GM03348 (cell line): ENCODE data around the gene GRIP1.

Experiments
- DNase-seq: peaks from one replicate; pipeline ENCODE4 v3.0.0; 2012; ENCODE audit warnings: low spot score

The GRIP1 gene

DNA sequence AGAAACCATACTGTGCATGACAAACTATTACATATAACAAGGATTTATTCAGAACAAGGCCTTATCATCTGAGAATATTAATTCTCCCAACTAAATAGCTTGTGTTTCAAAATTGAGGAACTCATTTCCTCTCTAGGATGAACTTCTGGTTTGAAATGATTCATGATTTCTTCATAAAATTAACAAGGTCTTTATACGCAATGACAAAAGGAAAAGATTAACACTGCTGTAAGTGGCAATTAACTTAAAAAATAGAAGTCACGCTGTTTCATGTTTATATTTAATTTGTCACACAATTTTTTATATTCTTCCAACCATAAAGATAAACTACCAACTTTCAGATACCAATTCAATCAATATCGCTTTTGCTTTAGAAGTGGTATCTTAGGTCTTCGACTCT is 80.8 kb downstream of the GRIP1 start:
- DNase-seq, result no peak

DNA sequence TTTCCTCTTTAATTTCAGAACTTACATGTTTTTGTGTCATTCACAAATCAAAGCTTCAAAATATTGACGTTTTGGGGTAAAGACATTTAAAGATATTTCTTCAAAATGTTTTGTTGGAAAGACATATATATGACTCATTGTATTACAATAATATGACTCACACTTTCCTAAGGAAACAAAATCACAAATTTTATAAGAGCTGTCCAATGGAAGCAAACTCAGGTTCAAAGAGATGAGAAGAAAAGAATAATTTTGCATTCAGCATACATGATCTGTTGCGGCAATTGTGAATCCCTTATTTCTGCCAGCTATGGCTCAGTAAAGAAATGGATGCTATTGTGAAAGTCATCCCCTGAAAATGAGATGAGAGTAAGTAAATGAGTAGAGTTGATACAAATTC is 82.7 kb downstream of the GRIP1 start:
- no peak for DNase-seq

DNA sequence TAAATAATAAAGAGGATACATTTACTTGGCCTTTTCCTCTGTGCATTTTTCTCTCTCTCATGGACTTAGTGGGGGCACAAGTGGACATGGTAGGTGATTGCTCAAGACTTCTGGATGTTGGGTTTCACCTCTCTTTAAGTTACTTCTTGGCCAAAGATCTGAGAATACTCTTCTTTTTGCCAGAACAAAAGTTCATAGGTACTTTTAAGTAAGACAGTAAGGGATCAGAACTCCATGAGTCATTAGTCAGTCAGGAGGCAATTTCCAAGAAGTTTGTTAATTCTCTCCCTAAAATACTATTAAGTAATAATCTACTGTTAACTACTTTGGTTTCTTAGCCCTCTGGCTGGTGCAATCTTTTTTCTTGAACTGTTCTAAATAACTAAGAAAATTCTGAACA is 84.2 kb downstream of the GRIP1 start:
- no peak for DNase-seq

DNA sequence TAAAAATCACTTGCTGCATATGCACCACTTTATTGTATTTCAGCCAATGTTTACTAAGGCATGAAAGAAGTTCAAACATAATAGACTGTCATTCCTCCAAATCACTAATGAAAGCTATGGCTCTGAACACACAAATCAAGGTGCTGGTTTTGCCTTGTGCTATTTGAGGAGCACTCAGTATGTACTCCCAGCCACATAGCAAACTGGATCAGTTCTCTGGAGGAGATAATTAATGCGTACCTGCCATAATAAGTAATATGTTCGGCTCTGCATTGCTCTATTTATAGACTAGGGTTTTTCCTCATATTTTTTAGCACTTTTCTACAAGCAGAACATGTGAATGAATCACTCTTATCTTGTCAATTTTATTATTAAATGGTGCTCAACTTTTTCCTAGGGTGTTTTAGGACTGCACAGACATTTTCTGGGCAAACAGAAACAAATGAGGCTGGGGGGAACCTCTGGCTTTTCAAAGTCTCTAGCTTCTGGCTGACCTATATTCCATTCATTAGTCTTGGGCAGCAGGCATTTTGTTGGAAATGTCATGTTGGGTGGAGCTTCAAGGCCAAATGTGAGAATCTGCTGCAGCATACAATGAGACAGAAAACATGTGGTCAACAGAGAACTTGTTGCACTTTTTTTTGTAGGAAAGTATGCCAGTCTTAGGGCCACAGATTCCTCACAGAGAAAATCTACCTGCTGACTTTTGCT is 88.4 kb downstream of the GRIP1 start:
- DNase-seq, result no peak

DNA sequence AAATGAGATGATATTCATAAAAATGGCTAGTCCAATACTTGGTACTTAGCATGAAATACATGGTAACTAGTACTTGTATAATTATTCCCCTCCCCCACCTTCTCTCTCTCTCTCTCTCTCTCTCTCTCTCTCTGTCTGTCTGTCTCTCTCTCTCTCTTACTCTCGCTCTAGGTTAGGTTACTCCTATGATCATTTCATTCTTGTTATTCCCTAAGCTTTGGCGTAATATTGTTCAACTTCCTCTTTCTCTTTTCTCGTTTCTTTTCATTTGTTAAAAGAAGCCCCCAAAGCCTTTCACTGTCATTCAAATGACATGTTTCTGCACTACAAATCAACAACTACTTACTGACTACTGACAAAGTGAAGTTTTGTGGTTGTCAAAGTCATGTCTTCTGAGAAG is 89.8 kb downstream of the GRIP1 start:
- DNase-seq, result no peak

DNA sequence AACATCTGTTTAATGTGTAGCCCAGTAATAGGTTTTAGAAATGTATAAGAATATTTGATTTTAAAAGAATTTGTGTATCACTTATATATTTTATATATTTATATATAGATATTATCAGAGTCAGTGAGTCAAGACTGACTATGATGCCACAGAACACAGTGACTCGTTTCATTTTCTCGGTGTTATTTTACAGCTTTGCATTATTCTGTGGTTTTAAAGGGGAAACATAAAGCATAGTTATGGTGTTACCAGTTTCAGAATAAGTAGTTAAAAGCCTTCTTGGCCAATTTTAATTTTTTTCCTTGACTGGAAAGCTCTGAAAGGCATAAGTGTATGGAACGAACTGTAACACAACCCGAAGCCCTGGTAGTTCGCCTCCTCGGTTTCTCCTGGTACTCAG is 91.0 kb downstream of the GRIP1 start:
- no peak for DNase-seq

DNA sequence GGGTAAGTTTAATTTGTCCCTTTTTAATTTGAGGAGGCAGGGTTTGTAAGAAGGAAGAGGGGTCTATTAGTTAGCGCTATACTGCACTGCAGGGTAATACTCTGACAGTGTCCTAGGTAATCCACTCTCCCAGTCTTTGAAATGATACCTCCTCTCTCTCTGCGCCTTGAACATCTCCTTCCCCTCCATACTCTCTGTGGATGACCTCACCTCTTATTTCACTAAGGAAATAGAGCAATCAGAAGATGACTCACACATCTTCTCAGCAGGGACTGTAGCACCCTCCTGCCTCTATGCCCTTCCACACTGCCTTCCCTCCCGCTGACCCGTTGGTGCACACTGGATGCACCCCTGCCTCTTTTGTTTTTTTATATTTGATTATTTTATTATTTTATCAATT is 94.2 kb downstream of the GRIP1 start:
- DNase-seq, result no peak

DNA sequence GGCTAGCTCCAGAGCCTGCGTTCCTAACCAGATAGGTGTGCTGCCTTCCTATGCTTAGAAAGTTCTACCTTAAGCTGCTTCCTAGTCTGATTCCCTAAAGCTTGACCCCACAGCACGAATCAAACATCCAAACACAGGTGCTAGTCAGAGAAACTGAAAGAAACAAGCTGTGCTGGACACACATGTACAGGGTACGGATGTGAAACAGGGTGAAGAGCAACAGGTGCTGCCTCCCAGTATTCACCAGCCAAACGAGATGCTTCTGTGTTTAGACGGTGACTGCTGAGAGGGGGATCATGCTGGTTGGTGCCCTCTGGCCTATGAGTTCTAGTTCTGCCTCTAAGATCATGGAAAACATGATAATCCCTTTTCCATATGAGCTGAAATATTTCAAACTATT is 105.3 kb downstream of the GRIP1 start:
- no peak for DNase-seq

DNA sequence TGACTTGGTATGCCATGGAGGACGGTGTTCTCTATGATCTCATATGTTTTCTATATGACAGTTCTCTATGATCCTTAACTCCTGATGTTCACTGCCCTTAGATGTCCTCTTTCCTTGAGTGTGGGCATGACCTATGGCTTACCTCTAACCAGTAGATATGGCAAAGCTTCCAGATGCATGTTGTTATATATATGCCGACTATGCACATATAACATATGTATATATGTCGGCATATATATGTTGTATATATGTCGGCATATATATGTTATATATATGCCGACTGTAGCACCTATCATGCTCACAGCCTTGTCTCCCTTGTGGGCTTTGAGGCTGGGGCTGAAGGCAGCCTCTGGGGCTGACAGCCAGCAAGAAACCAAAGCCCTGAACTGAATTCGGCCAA is 106.0 kb downstream of the GRIP1 start:
- no peak for DNase-seq

DNA sequence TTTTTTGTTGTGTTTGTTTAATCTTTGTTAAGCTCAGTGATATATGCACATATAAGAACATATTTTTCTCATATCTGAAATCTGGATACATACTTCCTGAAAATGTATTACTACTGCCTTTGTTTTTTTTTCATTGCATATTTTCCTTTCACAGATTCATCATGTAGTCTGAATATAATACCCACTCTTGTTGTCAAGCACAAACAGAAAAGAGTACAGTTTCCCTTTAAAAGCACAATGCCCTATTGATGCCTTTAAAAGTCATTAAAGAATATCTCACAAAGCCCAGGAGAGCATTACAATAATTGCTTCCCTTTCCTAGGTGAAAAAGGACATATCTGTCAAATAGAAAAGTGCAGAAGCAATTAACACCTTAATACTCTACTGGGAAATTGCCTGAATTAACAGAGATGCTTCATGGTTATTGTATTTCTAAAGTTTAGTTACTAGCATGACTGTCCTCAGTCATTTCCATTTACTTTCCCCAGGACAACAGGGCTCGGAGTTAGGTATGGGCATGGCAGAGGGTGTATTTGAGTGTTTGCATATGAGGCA is 107.4 kb downstream of the GRIP1 start:
- DNase-seq, result no peak

DNA sequence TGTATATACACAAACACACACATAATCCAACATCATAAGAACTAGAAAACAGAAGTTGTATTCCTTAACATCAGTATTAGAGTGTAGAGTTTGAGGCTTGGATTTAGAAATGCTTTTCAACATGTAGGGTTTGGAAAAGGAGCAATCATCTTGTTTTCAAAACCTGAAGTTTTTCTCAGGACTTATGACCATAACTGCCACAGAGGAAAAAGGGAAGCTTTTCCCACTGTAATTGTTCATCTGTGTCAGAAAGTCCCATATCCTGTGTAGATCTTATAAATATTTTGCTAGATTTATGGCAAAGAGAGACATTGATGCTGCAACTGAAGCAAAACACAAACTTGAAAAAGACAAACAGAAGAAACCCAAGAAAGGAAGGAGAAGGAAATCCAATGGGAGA is 115.7 kb downstream of the GRIP1 start:
- DNase-seq, result no peak

DNA sequence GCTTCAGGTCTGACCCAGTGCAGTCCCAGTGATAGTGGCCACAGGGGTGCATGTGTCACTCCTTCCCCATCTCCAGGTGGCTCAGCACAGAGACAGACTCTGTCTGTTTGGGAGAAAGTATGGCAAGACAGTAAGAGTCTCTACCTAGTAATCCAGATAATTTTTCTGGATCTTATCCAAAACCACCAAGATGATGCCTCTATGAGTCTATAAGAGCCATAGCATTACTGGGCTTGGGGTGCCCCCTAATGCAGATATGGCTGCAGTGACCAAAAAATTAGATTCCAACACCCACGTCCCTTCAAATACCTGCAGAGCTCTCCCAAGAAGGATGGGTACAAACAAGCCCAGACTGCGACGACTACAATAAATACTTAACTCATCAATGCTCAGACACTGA is 123.8 kb downstream of the GRIP1 start:
- DNase-seq, result no peak

DNA sequence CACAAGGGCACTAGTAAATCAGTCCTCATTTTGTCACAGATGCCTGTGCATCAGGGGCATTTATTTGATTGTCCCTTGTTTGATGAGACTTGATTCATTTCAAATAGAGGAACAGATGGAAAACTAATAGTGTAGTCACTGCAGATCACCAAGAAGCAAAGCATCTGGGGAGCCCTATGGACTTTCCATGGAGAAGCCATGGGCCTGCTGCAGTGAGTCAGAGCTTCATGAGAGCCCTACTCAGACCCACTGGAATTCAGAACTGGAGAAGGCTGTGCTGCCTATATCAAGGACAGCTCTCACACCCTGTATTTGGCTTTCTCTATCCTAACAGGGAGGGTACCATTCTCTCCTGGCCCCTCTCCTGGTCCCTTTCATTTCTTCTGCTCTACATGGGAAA is 126.2 kb downstream of the GRIP1 start:
- DNase-seq, result no peak

DNA sequence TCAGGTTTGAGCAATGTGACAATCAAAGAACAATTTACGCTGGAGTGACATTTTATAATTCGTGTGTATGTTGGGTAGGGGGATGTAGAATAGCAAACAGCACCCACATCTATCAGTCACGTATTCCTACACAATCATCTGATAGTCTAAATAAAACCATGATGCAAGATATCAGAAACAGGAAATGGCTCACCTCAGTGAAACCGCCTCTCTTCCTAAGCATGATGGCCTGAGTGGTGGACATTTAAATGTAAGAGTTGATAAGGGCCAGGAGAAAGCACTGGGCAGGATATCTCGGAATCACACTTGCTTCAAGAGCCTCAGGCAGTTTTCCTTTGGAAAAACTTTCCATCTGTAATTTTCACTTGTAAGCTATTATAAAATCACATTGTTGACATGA is 128.2 kb downstream of the GRIP1 start:
- no peak for DNase-seq

DNA sequence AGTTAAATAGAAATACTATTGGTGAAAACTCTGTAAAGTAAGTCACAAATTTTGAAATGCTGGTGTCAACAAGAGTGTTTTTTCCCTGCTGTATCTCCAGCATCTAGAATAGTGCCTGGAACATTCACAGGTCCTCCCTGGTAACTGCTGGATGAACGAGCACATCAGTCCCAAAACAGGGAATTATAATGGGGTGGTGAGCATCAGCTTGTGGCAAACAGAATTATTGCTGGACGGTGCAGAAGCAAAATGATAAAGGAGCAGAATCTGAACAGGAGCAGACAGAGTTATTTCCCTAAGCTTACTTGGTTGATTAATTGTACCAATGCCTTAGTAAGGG is 129.9 kb downstream of the GRIP1 start:
- no peak for DNase-seq

DNA sequence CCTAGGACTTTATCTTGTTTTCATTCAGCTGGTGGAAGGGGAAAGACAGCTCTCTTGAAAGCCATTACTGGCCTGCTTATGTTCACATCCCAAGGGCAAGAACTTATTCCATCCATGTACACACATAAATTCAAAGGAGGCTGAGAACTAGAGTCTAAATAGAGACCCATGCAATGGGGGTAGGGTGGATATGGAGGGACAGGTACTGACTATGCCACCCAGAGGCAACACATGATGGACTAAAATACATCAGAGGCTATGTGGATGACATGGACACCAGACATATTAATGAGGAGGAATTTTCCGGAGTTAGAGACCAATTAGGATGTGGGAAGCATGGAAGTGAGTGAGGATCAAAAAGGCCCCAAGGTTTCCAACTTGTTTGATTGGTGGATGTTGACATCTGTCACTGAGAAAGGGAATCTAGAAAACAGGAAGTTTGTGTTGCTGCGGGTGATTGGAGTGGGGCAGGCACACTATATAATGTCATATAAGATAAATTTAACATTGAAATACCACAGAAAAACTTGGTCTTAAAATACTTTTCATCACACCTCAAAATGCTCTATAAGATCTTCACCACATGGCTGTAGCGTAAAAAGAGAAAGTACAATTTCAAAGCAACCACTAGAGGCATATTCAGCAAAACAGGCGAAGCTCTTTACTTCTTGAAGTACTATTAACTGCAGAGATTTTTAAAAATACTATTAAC is 130.4 kb downstream of the GRIP1 start:
- DNase-seq, result no peak

DNA sequence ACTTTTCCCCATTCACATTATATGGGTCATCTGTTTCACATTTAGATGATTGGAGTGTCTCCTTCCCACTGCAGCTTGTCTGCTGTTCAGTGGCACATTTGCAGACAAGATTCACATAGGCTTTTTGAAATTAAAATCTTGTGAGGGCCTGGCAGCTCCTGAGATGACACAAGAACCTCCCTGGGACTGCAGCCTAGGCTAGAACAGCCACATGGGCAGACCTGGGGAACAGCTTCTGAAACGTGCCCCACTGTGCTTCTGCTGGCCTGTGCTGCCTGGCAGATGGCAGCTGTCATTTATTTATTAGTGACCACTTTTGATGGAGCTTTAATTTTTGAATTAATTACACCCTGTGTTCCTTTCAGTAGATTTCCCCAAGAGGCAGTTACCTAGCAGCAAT is 137.4 kb downstream of the GRIP1 start:
- DNase-seq, result no peak

DNA sequence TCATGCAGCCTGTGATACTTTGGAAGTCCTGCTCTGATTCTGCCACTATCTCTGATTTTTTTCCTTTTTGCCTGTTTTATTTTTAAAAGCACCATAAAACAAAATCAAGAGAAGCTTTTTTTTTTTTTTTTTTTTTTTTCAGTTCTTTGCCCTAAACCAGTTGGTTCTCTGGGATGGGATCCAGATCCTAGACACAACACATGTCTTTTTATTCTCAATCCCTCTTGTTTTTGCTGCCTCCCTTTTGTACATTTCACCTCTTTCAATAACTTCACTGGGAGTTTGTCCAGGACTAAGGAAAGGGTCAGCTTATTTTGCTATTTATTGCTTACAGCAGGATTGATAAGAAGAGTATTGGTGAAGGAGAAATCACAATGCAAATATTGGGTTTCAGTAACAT is 139.4 kb downstream of the GRIP1 start:
- no peak for DNase-seq

DNA sequence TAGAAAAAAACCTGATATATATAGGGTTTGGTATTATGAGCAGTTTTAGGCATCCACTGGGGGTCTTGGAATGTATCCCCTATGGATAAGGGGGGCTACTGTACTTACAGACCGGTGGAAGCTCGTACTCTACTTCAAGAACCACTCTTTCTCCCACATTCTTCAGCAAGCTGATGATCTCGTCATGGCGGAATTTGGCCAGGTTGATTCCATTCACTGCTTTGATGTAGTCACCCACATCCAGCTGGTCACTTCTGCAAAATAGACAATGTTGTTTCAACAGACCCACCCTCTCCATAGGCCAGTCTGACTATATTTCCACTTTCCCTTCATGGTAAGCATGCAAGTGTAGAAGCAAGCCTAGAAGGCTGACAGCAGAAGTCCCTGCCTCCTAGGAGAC is 139.9 kb downstream of the GRIP1 start:
- no peak for DNase-seq

DNA sequence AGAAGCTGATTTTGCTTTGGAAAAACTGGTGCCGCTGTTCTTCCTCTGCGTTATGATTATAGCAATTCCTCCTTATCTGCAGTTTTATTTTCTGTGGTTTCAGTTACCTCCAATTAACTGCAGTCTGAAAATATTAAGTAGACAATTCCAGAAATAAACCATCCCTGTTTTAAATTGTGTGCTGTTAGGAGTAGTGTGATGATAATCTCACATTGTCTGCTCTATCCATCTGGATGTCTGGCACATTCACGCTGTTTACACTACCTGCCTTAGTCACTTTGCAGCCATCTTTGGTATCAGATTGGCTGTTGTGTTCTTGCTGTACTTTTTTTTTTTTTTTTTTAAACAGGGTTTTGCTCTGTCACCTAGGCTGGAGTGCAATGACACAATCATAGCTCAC is 141.0 kb downstream of the GRIP1 start:
- no peak for DNase-seq

DNA sequence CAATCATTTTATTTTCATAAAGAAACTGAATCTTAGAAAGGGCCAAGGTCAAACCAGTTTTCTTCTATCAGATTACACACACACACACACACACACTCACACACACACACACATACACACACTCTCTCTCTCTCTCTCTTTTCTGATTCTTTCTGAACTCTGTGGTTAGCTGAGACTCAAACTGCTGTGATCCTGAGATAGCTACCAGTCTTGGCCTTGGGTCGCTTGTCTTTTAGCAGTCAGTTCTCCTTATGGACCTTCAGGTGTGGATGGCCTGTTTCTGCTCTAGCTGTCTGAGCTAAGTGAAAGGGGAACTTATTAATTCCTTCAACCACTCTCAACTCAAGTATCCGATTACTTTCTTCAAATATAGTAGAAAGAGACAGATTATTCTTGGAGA is 145.1 kb downstream of the GRIP1 start:
- DNase-seq, result no peak

DNA sequence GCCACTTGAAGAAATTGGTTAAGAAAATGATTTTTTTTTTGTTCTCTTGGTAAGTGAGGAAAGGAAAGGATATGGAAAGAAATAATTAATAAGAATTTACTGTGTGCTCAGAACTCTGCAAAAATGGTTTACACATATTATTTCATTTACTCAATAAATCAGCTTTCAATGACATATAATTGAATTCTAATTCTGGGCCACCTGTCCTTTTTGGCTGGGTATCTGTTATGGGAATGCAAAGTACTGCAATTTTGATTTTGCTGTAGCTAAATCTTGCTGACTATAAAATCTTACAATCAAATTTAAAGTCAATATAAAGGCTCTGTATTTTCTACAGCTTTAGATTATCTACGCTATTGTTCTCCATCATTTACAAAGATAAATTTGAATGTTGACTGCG is 147.1 kb downstream of the GRIP1 start:
- no peak for DNase-seq

DNA sequence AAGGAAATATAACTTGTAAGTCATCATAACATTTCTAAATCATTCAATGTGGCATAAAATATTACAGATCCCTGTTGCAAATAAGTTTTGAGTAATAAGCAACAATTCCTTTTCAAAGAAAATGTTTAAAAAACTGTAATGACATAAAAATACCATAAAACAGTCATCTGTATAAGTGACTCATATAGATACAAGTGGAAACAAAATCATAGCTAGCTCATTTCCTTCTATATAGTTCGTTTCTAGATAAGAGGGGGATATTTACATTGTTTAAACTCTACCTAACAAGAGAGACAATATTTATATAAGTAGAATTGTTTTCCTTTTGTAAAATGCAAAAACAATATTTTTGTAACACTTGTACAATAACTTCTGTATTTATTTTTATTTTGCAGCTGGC is 148.9 kb downstream of the GRIP1 start:
- DNase-seq, result no peak

DNA sequence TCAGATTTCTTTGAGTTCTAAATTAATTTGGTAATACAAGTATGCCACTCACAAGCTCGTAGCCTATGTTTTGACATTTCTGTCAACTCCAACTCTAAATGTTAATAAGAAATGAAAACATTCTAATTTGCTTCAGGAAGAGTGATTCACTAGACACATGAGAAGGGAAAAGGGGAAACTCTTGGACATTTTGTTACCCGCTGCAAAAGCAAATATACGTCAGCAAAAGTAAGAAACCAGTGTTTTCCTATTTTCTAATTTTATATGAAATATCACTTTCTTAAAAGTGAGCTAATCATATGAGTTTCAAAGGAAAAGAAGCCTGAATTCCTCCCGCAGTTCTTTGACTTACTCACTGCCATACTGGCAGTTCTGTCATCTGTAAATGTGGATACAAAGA is 162.3 kb downstream of the GRIP1 start:
- DNase-seq, result no peak
